Skeletal muscle satellite cell (primary cell): ENCODE data around the gene JAK1.

ENCODE experiments used
- H3K27me3 ChIP-seq: 2 replicates; pipeline ENCODE4 v1.7.0; 2013; ENCODE audit warnings: low read length; ENCODE audit not compliant: control insufficient read depth, insufficient read depth
- H3K36me3 ChIP-seq: 2 replicates; pipeline ENCODE4 v1.7.0; 2013; ENCODE audit warnings: mild to moderate bottlenecking, control low read depth, low read length; ENCODE audit not compliant: insufficient read depth
- H3K4me1 ChIP-seq: 2 replicates; pipeline ENCODE4 v1.7.0; 2013; ENCODE audit warnings: low read length; ENCODE audit not compliant: control insufficient read depth, insufficient read depth
- H3K4me2 ChIP-seq: 2 replicates; pipeline ENCODE4 v1.7.0; 2013; ENCODE audit warnings: mild to moderate bottlenecking, low read length
- H3K4me3 ChIP-seq: 2 replicates; pipeline ENCODE4 v1.7.0; 2013; ENCODE audit warnings: low read length
- H3K9ac ChIP-seq: 2 replicates; pipeline ENCODE4 v1.7.0; 2013; ENCODE audit warnings: mild to moderate bottlenecking, low read depth, low read length, moderate library complexity
- H3K9me3 ChIP-seq: replicated peaks from 2 replicates; pipeline ENCODE4 v1.7.0; 2013; ENCODE audit warnings: mild to moderate bottlenecking, control low read depth, low read length

JAK1 gene

GRCh38 chr1:64959986-64960385, 6.4 kb downstream of the JAK1 start:
- Histone ChIP-seq H3K4me3 (no peak overlapping the region), H3K9me3 (no peaks in the 10 kb centered on the region), H3K27me3 (no peaks in the 10 kb centered on the region), H3K4me2 (no peak overlapping the region), H3K36me3 (no peaks in the 10 kb centered on the region), H3K4me1 (peaks cover 29% of the 10 kb centered on the region), H3K9ac (no peak overlapping the region)

GRCh38 chr1:64956733-64957441, 9.5 kb downstream of the JAK1 start:
- H3K27me3 ChIP-seq: no peaks in the 10 kb centered on the region
- no peaks in the 10 kb centered on the region for H3K36me3 ChIP-seq
- H3K9ac ChIP-seq: no peak overlapping the region
- H3K9me3 ChIP-seq: no peaks in the 10 kb centered on the region
- peaks cover 23% of the 10 kb centered on the region for H3K4me1 ChIP-seq
- H3K4me3 ChIP-seq: no peak overlapping the region
- H3K4me2 ChIP-seq: peak overlapping the region; percentile 39

DNA sequence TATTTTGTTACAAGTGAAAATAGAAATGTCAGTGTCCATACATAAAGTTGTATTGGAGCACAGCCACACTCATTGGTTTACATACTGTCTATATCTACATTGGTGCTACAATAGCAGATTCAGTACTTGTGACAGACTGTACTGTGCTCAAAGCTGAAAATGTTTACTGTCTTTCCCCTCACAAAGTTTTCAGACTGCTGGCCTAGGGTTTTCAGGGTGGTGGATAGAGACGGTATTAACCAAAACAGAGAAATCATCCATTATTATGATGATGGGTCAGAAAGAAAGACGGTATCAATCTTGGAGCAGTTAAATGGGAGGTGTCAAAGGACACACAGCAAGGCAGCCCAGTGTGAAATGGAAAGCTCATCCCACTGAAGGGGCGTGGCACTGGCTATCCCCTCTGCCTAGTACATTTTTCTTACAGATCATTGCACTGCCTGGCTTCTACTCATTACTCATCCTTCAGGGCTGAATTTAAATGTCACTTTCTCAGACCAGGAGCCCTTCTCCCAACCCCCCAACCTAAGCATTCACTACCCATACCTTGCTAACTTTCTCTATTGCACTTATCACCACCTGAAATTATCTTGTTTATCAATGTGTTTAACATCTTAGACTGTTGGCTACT, 10.2 kb downstream of the JAK1 start:
- Histone ChIP-seq H3K9ac (no peak overlapping the region), H3K9me3 (no peaks in the 10 kb centered on the region), H3K4me1 (peaks cover 23% of the 10 kb centered on the region), H3K4me2 (peak overlapping the region; percentile 39), H3K27me3 (no peaks in the 10 kb centered on the region), H3K4me3 (no peak overlapping the region), H3K36me3 (no peaks in the 10 kb centered on the region)

- Histone ChIP-seq H3K9me3 (no peaks in the 10 kb centered on the region), H3K4me3 (no peak overlapping the region), H3K27me3 (no peaks in the 10 kb centered on the region), H3K4me1 (peaks cover 23% of the 10 kb centered on the region), H3K36me3 (no peaks in the 10 kb centered on the region), H3K4me2 (no peak overlapping the region), H3K9ac (no peak overlapping the region)
Observed at GRCh38 chr1:64955097-64956009, 11.0 kb downstream of the JAK1 start.

GRCh38 chr1:64953241-64953640, 13.1 kb downstream of the JAK1 start:
- Histone ChIP-seq H3K36me3 (no peaks in the 10 kb centered on the region), H3K4me1 (peaks cover 23% of the 10 kb centered on the region), H3K27me3 (no peaks in the 10 kb centered on the region), H3K9me3 (no peaks in the 10 kb centered on the region), H3K4me2 (no peak overlapping the region), H3K4me3 (no peak overlapping the region), H3K9ac (no peak overlapping the region)

DNA sequence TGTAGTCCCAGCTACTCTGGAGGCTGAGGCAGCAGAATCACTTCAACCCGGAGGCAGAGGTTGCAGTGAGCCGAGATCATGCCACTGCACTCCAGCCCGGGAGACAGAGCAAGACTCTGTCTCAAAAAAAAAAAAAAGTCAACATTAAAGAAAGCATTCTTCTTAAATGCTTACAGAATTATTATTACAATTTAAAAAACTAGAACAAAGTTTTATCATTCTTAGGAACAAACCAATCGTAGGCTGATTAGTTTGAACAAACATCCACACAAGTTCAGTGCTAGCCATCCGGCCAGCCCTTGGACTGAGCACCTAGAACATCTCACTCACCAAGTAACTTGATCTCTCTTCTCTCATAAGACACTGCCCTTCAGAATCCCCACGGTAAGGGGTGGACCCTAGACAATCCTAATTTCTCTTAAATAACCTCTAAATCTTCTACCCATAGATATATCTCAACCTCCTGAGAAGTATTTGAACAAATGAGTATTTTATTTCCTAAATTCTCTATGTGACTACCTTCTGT, 16.0 kb downstream of the JAK1 start:
- H3K27me3 ChIP-seq: no peaks in the 10 kb centered on the region
- H3K36me3 ChIP-seq: no peaks in the 10 kb centered on the region
- H3K4me2 ChIP-seq: no peak overlapping the region
- H3K9me3 ChIP-seq: no peaks in the 10 kb centered on the region
- peaks cover 11% of the 10 kb centered on the region for H3K4me1 ChIP-seq
- no peak overlapping the region for H3K4me3 ChIP-seq
- no peak overlapping the region for H3K9ac ChIP-seq

DNA sequence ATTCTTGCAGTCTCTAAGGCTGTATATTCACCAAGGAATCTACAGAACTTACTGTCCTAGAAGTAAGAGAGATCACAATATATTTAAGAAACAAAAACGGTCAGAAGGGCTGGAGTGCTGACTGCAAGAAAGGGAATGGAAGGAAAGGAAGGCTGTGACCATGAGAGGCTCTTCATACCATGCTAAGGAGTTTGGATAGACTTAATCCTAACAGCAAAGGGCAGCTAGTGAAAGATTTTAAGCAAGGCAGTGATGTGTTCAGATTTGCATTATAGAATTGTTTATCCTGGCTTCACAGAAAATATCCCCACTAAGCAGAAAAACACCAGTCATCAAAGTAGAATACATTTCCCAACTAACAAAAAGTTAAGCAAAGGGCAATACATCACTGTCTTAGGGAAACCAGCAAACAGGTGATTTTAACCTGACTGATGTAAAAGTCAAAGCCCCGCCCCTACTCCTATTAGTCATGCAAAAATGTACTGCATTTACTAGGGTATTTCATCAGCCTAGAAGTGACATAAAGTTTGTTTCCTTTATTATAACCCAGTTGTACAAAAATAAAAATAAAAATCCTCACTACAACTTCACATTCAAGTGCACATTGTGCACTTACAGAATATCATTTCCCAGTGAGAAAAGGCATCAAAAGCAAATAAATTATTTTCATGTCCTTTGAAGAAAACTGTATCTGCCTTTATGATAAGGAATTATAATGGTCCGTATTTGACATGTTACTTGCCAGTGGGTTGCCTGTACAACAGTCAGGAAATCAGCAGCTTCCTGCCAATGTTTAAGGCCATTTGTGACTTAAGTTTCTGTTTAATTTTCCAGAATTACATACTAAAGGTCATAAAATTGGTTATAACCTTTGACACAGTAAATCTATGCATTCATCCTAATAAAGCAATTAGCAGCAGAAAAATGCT, 17.2 kb downstream of the JAK1 start:
- Histone ChIP-seq H3K36me3 (no peaks in the 10 kb centered on the region), H3K9ac (no peak overlapping the region), H3K27me3 (no peaks in the 10 kb centered on the region), H3K4me2 (no peak overlapping the region), H3K9me3 (no peaks in the 10 kb centered on the region), H3K4me3 (no peak overlapping the region), H3K4me1 (peaks cover 7% of the 10 kb centered on the region)

DNA sequence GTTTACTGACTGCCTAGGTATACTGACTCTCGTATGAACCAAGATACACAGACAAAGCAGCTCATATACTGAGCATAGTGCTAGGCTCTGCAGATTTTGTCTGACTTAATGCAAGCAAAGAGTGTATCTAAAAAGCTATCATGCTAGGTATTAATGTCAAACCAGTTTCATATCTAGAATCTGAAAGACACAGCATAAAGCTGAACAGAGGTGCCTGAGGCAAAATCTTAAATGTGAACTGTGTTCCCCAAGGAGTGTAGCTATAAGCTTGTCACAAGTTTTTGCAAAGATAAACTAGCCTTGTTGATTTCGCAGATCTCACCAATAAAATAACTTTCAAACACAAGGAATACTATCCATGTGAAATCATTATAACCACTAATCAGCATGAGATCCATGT, 18.1 kb downstream of the JAK1 start:
- no peaks in the 10 kb centered on the region for H3K9me3 ChIP-seq
- H3K4me2 ChIP-seq: no peak overlapping the region
- H3K36me3 ChIP-seq: no peaks in the 10 kb centered on the region
- H3K4me3 ChIP-seq: no peak overlapping the region
- no peak overlapping the region for H3K9ac ChIP-seq
- peaks cover 7% of the 10 kb centered on the region for H3K4me1 ChIP-seq
- H3K27me3 ChIP-seq: no peaks in the 10 kb centered on the region

DNA sequence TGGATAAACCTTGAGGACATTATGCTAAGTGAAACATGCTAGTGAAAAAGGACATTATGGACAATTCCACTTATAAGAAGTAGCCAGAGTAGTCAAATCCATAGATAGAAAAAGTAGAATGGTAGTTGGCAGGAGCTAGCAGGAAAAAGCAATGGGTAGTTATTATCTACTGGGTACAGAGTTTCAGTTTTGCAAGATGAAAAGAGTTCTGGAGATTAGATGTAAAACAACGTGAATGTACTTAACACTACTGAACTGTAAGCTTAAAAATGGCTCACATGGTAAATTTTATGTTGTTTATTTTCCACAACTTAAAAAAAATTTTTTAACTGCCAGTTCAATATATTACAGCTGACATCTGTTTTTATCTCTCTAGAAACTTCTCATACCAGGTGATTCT, 19.4 kb downstream of the JAK1 start:
- H3K4me2 ChIP-seq: no peak overlapping the region
- no peaks in the 10 kb centered on the region for H3K9me3 ChIP-seq
- H3K4me1 ChIP-seq: peaks cover 7% of the 10 kb centered on the region
- H3K27me3 ChIP-seq: no peaks in the 10 kb centered on the region
- no peaks in the 10 kb centered on the region for H3K36me3 ChIP-seq
- no peak overlapping the region for H3K4me3 ChIP-seq
- no peak overlapping the region for H3K9ac ChIP-seq

- H3K4me3 ChIP-seq: no peak overlapping the region
- no peaks in the 10 kb centered on the region for H3K27me3 ChIP-seq
- no peaks in the 10 kb centered on the region for H3K36me3 ChIP-seq
- H3K4me2 ChIP-seq: no peak overlapping the region
- peaks cover 7% of the 10 kb centered on the region for H3K4me1 ChIP-seq
- H3K9me3 ChIP-seq: no peaks in the 10 kb centered on the region
- H3K9ac ChIP-seq: no peak overlapping the region
Observed at GRCh38 chr1:64944913-64945312, 21.4 kb downstream of the JAK1 start.
